Activated CD8-positive, alpha-beta memory T cell treated with anti-CD3 and anti-CD28 coated beads, Interleukin-2, amount 10 ng/mL, durations not matched to agents 7 days and 5 days (primary cell): ENCODE measurements around the gene ELF3. TPM values are rescaled to one million over a fixed set of nuclear protein-coding genes. Genes with fewer than 3 reads are reported as not detected.

Source experiments
- microRNA-seq: library from miRNA; unstranded; fragments of <30 nt; microRNA quantifications from one replicate; pipeline ENCODE4 v1.2.0, GENCODE V29; 2022
- total RNA-seq, 2 experiments: library from RNA; stranded (reverse); gene quantifications; one replicate each; pipeline ENCODE4 v1.2.3, GENCODE V29; 2021

Gene ELF3
- total RNA-seq, 2 experiments from 2014 or later, result 0.16 to 0.79 TPM

Small RNA genes within 50 kb of the gene (microRNA-seq; reads per million reads assigned to microRNA genes)
- gene MIR6740, result not detected

Other genes starting within 250 kb of the ELF3 start
- 10 to 100 TPM; 64.7 to 72.0 TPM for gene IPO9, start 181.4 kb upstream of the ELF3 start, total RNA-seq
- under 1 TPM; 0.32 to 0.54 TPM for gene SHISA4, start 121.7 kb upstream of the ELF3 start, total RNA-seq
- gene LMOD1, start 64.0 kb upstream of the ELF3 start, total RNA-seq, result not detected
- 10 to 100 TPM; 43.0 to 68.7 TPM for gene TIMM17A, start 55.1 kb upstream of the ELF3 start, total RNA-seq
- gene RNPEP, start 27.9 kb upstream of the ELF3 start, total RNA-seq, result 10 to 100 TPM; 38.3 to 40.4 TPM
- gene GPR37L1, start 112.3 kb downstream of the ELF3 start, total RNA-seq, result not detected
- 10 to 100 TPM; 50.0 to 68.9 TPM for gene ARL8A, start 134.2 kb downstream of the ELF3 start, total RNA-seq
- gene PTPN7, start 150.0 kb downstream of the ELF3 start, total RNA-seq, result 100 to 1,000 TPM; 228 to 410 TPM
- gene LGR6, start 183.2 kb downstream of the ELF3 start, total RNA-seq, result under 1 TPM in 1 of 2 experiments, not detected in 1; 0.26 TPM